ENCODE results near the gene GAR1. TPM values are rescaled to one million over a fixed set of nuclear protein-coding genes. Genes with fewer than 3 reads are reported as not detected.

GAR1 gene
- total RNA-seq, 6 experiments from 2014 or later = 2.9 to 7.1 (median 4.4) TPM

GRCh38 chr4:109827672-109828071, 12.1 kb downstream of the GAR1 start, which contains the start of gene RRH:
TSS of gene RRH (plus strand) at chr4:109827972. CDS start at chr4:109828028, 56 bp downstream.
- WGBS (ENCODE audit: insufficient coverage, low coverage, low lambda C conversion rate, missing lambda C conversion rate) = 100% methylated on average over 2 of the region's 2 CpGs
- DNase-seq (no peak), ATAC-seq (no peak)
- TF ChIP-seq CTCF (IDR thresholded peaks at IDR 0.05) (no peak), POLR2A (IDR thresholded peaks at IDR 0.05) (no peak)
- Histone ChIP-seq H3K27ac (no peak within 1 kb of the TSS), H3K27me3 (no peaks in the 10 kb centered on the region), H3K4me3 (no peak within 1 kb of the TSS), H3K9me3 (no peaks in the 10 kb centered on the region), H3K4me1 (no peaks in the 10 kb centered on the region), H3K36me3 (peaks cover 0 to 13% (median 3%) of the 10 kb centered on the region in 4 donors)
- intact Hi-C loops (cut with DNase I) = no loop called here

GRCh38 chr4:109833756-109834155, 18.2 kb downstream of the GAR1 start:
- no peaks in the 10 kb centered on the region for H3K27me3 ChIP-seq
- ATAC-seq (no peak), DNase-seq (no peak)
- 68% methylated on average over 4 of the region's 4 CpGs for WGBS (ENCODE audit: insufficient coverage, low coverage, low lambda C conversion rate, missing lambda C conversion rate)
- H3K27ac ChIP-seq = no peak overlapping the region
- no peaks in the 10 kb centered on the region for H3K4me1 ChIP-seq
- H3K36me3 ChIP-seq = no peaks in the 10 kb centered on the region
- TF ChIP-seq POLR2A (IDR thresholded peaks at IDR 0.05) (no peak), CTCF (IDR thresholded peaks at IDR 0.05) (no peak)
- no peak overlapping the region for H3K4me3 ChIP-seq
- no peaks in the 10 kb centered on the region for H3K9me3 ChIP-seq
- intact Hi-C loops (cut with DNase I) = no loop called here

- intact Hi-C loops (cut with DNase I) = no loop called here
- ATAC-seq = no peak
- Histone ChIP-seq H3K27me3 (no peaks in the 10 kb centered on the region), H3K4me3 (no peak overlapping the region), H3K9me3 (no peaks in the 10 kb centered on the region), H3K4me1 (no peaks in the 10 kb centered on the region), H3K27ac (no peak overlapping the region), H3K36me3 (no peaks in the 10 kb centered on the region)
- TF ChIP-seq CTCF (IDR thresholded peaks at IDR 0.05) (no peak), POLR2A (IDR thresholded peaks at IDR 0.05) (no peak)
- 45% methylated on average over 2 of the region's 3 CpGs for WGBS (ENCODE audit: insufficient coverage, low coverage, low lambda C conversion rate, missing lambda C conversion rate)
- no peak for DNase-seq
These were observed 21.4 kb downstream of the GAR1 start for GRCh38 chr4:109836985-109837384.

GRCh38 chr4:109846395-109847098, 31.0 kb downstream of the GAR1 start:
- H3K4me3 ChIP-seq = no peak overlapping the region
- peaks cover 0 to 8% (median 2%) of the 10 kb centered on the region in 4 donors for H3K4me1 ChIP-seq
- H3K9me3 ChIP-seq = no peaks in the 10 kb centered on the region
- no peak overlapping the region for H3K27ac ChIP-seq
- intact Hi-C loops (cut with DNase I) = no loop called here
- 46% methylated on average over 6 of the region's 6 CpGs for WGBS (ENCODE audit: insufficient coverage, low coverage, low lambda C conversion rate, missing lambda C conversion rate)
- H3K27me3 ChIP-seq = no peaks in the 10 kb centered on the region
- H3K36me3 ChIP-seq = no peaks in the 10 kb centered on the region
- no peak for ATAC-seq
- TF ChIP-seq POLR2A (IDR thresholded peaks at IDR 0.05) = no peak
- DNase-seq = no peak

GRCh38 chr4:109847896-109848442, 32.4 kb downstream of the GAR1 start, which contains the start of gene LRIT3:
TSS of gene LRIT3 (plus strand) at chr4:109848107. CDS start at chr4:109848202, 95 bp downstream.
- Histone ChIP-seq H3K27ac (no peak within 1 kb of the TSS), H3K4me1 (peaks cover 0 to 12% (median 6%) of the 10 kb centered on the region in 4 donors), H3K27me3 (no peaks in the 10 kb centered on the region), H3K4me3 (no peak within 1 kb of the TSS), H3K36me3 (no peaks in the 10 kb centered on the region), H3K9me3 (no peaks in the 10 kb centered on the region)
- WGBS (ENCODE audit: insufficient coverage, low coverage, low lambda C conversion rate, missing lambda C conversion rate) = 37% methylated on average over 5 of the region's 5 CpGs
- ATAC-seq (peak in 1 of 4 donors; percentile 11), DNase-seq (no peak)
- intact Hi-C loops (cut with DNase I) = no loop called here
- no peak for TF ChIP-seq CTCF (IDR thresholded peaks at IDR 0.05)
- no peak for TF ChIP-seq POLR2A (IDR thresholded peaks at IDR 0.05)
